GM12873 (cell line): ENCODE results near the gene HSPB3.

Experiments used
- CTCF ChIP-seq: IDR thresholded peaks from 2 replicates; pipeline ENCODE4 v1.5.1; 2012; ENCODE audit warnings: low read depth, mild to moderate bottlenecking, moderate library complexity, low read length, control low read depth; ENCODE audit not compliant: insufficient read depth; ENCODE audit errors: missing control alignments

HSPB3 gene, protein sequence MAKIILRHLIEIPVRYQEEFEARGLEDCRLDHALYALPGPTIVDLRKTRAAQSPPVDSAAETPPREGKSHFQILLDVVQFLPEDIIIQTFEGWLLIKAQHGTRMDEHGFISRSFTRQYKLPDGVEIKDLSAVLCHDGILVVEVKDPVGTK

GRCh38 chr5:54455413-54456157, at the start of gene HSPB3:
TSS of gene HSPB3 (plus strand) at chr5:54455699. CDS start at chr5:54455790, 91 bp downstream.
- TF ChIP-seq CTCF = no peak

- TF ChIP-seq CTCF = no peak
Observed at GRCh38 chr5:54411176-54411575, 44.3 kb upstream of the HSPB3 start.

GRCh38 chr5:54412913-54413312, 42.6 kb upstream of the HSPB3 start:
- no peak for TF ChIP-seq CTCF

DNA sequence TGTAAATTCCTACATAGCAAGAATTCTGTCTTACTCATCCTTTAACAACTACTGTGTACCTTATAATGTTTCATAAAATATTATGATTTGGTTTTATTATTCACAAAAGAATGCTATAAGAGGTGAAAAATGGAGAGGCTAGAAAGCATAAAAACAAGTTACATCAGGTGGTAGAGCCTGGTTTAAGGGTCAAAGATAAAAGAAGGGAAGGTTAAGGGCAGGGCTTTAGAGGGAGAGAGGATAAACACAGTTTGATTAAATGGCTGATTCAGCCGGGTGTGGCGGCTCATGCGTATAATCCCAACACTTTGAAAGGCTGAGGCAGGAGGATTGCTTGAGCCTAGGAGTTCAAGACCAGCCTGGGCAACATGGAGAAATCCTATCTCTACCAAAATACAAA, 40.4 kb upstream of the HSPB3 start:
- no peak for TF ChIP-seq CTCF

DNA sequence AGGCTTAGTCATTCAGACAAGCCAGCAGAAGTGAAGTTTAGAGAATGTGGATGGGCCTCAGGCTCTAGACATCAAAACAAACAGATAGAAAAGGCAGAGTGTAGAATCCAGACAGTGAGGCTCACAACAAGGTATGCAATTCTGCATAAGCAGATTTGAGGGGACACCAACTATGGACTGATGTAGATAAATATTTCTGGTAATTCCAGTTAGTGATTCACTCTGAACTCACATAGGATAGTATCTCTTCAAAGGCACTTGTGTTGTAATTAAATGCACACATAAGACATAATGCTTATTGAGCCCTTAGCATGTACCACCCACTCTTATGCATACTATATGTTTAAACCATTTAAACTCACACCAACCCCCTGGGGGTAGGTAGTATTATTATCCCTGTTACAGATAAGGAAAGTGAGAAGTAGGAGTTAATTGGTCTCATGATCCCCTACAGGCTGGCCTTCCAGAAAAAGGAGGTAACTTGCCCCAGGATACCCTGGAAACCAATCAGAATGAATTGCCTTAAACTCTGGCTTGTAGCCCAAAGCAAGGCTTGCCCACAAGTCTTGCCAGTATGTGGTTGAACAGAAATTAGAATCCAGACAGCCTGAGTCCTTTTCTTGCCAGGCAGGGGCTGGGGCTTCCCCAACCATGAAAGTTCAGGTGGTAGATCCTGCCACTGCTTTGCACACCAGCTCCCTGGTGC, 39.5 kb upstream of the HSPB3 start:
- TF ChIP-seq CTCF = no peak

DNA sequence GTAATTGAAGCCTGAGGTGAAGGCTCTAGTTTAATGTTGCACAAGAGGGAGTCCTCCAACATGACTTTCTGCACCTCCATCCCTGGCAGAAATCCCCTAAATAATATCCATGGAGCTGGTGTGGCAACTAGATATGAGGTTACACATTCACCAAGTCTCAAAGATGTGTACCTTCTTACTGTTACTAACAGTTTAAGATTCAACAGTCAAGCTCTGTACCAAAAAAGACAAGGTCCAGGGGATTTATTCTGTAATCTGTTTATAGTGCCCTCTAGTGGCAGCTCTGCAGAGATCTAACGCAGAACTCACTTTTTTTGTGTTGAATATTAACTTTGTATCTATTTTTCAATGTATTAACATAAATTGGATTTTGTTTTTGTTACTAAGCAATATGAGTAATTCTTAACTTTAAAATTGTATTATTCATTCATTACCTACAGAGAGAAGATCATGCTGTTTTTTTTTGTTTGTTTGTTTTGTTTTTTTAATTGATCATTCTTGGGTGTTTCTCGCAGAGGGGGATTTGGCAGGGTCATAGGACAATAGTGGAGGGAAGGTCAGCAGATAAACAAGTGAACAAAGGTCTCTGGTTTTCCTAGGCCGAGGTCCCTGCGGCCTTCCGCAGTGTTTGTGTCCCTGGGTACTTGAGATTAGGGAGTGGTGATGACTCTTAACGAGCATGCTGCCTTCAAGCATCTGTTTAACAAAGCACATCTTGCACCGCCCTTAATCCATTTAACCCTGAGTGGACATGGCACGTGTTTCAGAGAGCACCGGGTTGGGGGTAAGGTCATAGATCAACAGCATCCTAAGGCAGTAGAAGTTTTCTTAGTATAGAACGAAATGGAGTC, 35.7 kb upstream of the HSPB3 start:
- TF ChIP-seq CTCF = peak; percentile 61

GRCh38 chr5:54421976-54422375, 33.5 kb upstream of the HSPB3 start:
- no peak for TF ChIP-seq CTCF
